Subcutaneous adipose tissue (tissue), 4 donors: Measurements from ENCODE around the gene CXCL10. TPM values are rescaled to one million over a fixed set of nuclear protein-coding genes. Genes with fewer than 3 reads are reported as not detected.

ENCODE experiments used
- CTCF ChIP-seq: fragments of 450-650 bp; IDR thresholded peaks from one replicate; pipeline ENCODE4 v1.5.1; 2016; ENCODE audit warnings: low read depth, mild to moderate bottlenecking, control low read depth, antibody characterized with exemption, moderate library complexity
- total RNA-seq, 4 donors: library from RNA; depleted of rRNA; stranded (reverse); fragments of >200 nt; gene quantifications; one replicate each; pipeline ENCODE4 v1.1.0, GENCODE V29; 2016

Gene CXCL10
- total RNA-seq, 4 donors from 2014 or later = 2.6 TPM; not detected in 3

- TF ChIP-seq CTCF = no peak
Measured at GRCh38 chr4:75976177-75976576, 47.1 kb downstream of the CXCL10 start.

GRCh38 chr4:75973766-75974165, 49.5 kb downstream of the CXCL10 start:
- TF ChIP-seq CTCF = no peak

Other genes with a start within 250 kb of the CXCL10 start
- gene PPEF2, start 121.0 kb downstream of the CXCL10 start, total RNA-seq = under 1 TPM in 1 of 4 donors, not detected in 3; 0.17 TPM
- 100 to 1,000 TPM in 1 of 4 donors, 10 to 100 TPM in 3; 61.7 to 148 (median 80.4) TPM for gene NAAA, start 82.5 kb downstream of the CXCL10 start, total RNA-seq
- gene SDAD1, start 32.6 kb downstream of the CXCL10 start, total RNA-seq = 10 to 100 TPM; 24.1 to 43.2 (median 30.6) TPM
- 10 to 100 TPM in 1 of 4 donors, 1 to 10 TPM in 2, under 1 TPM in 1; 0.75 to 13.3 (median 2.6) TPM for gene CXCL9, start 16.0 kb downstream of the CXCL10 start, total RNA-seq
- under 1 TPM in 2 of 4 donors, not detected in 2; 0.34 to 0.75 TPM for gene CXCL11, start 12.6 kb upstream of the CXCL10 start, total RNA-seq
- not detected for gene ART3, start 51.2 kb upstream of the CXCL10 start, total RNA-seq
- gene NUP54, start 124.9 kb upstream of the CXCL10 start, total RNA-seq = 10 to 100 TPM; 31.3 to 60.2 (median 39.7) TPM
- gene SCARB2, start 190.3 kb upstream of the CXCL10 start, total RNA-seq = 100 to 1,000 TPM; 160 to 308 (median 169) TPM
- gene FAM47E, start 228.2 kb upstream of the CXCL10 start, total RNA-seq = 10 to 100 TPM in 1 of 4 donors, 1 to 10 TPM in 3; 5.6 to 13.7 (median 7.4) TPM